Lower leg skin (tissue), 4 donors: ENCODE results near the gene ACACA. TPM values are rescaled to one million over a fixed set of nuclear protein-coding genes. Genes with fewer than 3 reads are reported as not detected.

Experiments used
- DNase-seq, 2 donors: peaks; one replicate each; pipeline ENCODE4 v3.0.0-alpha.2; 2019; ENCODE audit warnings: low spot score in 2 of 2
- H3K4me3 ChIP-seq: fragments of 200-600 bp; sonication (generic); 2 replicates; pipeline ENCODE4 v1.5.1; 2017; ENCODE audit warnings: mild to moderate bottlenecking, low read depth; ENCODE audit not compliant: poor library complexity, severe bottlenecking
- CTCF ChIP-seq, 3 donors: fragments of 450-650 bp; IDR thresholded peaks; one replicate each; pipeline ENCODE4 v1.5.1; 2016; ENCODE audit warnings: antibody characterized with exemption in 3 of 3, mild to moderate bottlenecking in 3 of 3, moderate library complexity in 2 of 3
- POLR2A ChIP-seq, 2 donors: fragments of 450-650 bp; IDR thresholded peaks; one replicate each; pipeline ENCODE4 v1.6.1; 2016 to 2017; ENCODE audit warnings: antibody characterized with exemption in 2 of 2, mild to moderate bottlenecking in 1 of 2, moderate library complexity in 1 of 2
- WGBS, 2 donors: methylation state at CpG; one replicate each; pipeline ENCODE4 v1.1.5; 2018; 5-methylcytosine and 5-hydroxymethylcytosine counted together
- intact Hi-C: fragments of 100-400 bp; cut with DNase I; formaldehyde crosslinking; loops from one replicate; pipeline ENCODE4 v1.15.0; 2023; ENCODE audit warnings: low total_unique reads
- total RNA-seq, 4 donors: library from RNA; depleted of rRNA; stranded (reverse); fragments of >200 nt; gene quantifications; one replicate each; pipeline ENCODE4 v1.1.0, GENCODE V29; 2016

ACACA gene
- total RNA-seq, 4 donors from 2014 or later = 24.2 to 35.7 (median 31.0) TPM

- no peak for TF ChIP-seq CTCF (IDR thresholded peaks at IDR 0.05)
- TF ChIP-seq POLR2A (IDR thresholded peaks at IDR 0.05) = no peak
- no peak for DNase-seq
- H3K4me3 ChIP-seq = no peak overlapping the region
- intact Hi-C loops = no loop called here
- WGBS, 2 donors = 93% methylated on average over 1 of the region's 1 CpG
Measured at GRCh38 chr17:37322106-37322505, 84.5 kb downstream of the ACACA start.

GRCh38 chr17:37318931-37319594 lies 87.6 kb downstream of the ACACA start:
- DNase-seq = no peak
- TF ChIP-seq POLR2A (IDR thresholded peaks at IDR 0.05) (no peak), CTCF (IDR thresholded peaks at IDR 0.05) (no peak)
- H3K4me3 ChIP-seq = no peak overlapping the region
- WGBS, 2 donors = 74 to 84% methylated on average over 3 of the region's 3 CpGs
- intact Hi-C loops = no loop called here

- DNase-seq = no peak
- no peak for TF ChIP-seq CTCF (IDR thresholded peaks at IDR 0.05)
- TF ChIP-seq POLR2A (IDR thresholded peaks at IDR 0.05) = no peak
- intact Hi-C loops = no loop called here
- no peak overlapping the region for H3K4me3 ChIP-seq
Measured at GRCh38 chr17:37317867-37318266, 88.8 kb downstream of the ACACA start.

- TF ChIP-seq CTCF (IDR thresholded peaks at IDR 0.05) = no peak
- TF ChIP-seq POLR2A (IDR thresholded peaks at IDR 0.05) = no peak
- intact Hi-C loops = no loop called here
- no peak overlapping the region for H3K4me3 ChIP-seq
- no peak for DNase-seq
Measured at GRCh38 chr17:37315601-37316000, 91.0 kb downstream of the ACACA start.

GRCh38 chr17:37312137-37312923 lies 94.3 kb downstream of the ACACA start:
- no peak overlapping the region for H3K4me3 ChIP-seq
- WGBS, 2 donors = 86 to 87% methylated on average over 3 of the region's 3 CpGs
- intact Hi-C loops = no loop called here
- DNase-seq = no peak
- no peak for TF ChIP-seq CTCF (IDR thresholded peaks at IDR 0.05)
- no peak for TF ChIP-seq POLR2A (IDR thresholded peaks at IDR 0.05)
